ENCODE measurements around the gene SLC16A3.

SLC16A3 gene

DNA sequence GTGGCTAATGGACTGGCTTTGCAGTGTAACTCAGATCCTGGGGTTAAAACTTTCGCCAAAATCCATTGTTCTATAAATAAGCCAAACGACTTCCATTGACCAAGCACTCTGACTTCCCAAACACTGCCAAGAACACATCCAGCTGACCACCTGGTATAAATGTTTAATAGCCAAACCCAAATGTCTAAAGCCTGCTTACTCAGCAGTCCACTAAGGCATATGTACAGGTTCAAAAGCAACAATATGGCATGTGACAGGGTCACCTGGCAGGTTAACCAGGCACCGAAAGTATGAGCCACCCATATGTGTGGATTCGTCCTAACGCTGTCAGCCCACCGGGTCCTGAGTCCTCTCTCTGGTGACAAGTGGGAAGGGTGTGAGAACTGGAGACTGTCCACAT lies 42.6 kb downstream of the SLC16A3 start:
- no peak for DNase-seq

GRCh38 chr17:82272495-82273326 lies 43.9 kb downstream of the SLC16A3 start:
- peak; percentile 56 for DNase-seq

DNA sequence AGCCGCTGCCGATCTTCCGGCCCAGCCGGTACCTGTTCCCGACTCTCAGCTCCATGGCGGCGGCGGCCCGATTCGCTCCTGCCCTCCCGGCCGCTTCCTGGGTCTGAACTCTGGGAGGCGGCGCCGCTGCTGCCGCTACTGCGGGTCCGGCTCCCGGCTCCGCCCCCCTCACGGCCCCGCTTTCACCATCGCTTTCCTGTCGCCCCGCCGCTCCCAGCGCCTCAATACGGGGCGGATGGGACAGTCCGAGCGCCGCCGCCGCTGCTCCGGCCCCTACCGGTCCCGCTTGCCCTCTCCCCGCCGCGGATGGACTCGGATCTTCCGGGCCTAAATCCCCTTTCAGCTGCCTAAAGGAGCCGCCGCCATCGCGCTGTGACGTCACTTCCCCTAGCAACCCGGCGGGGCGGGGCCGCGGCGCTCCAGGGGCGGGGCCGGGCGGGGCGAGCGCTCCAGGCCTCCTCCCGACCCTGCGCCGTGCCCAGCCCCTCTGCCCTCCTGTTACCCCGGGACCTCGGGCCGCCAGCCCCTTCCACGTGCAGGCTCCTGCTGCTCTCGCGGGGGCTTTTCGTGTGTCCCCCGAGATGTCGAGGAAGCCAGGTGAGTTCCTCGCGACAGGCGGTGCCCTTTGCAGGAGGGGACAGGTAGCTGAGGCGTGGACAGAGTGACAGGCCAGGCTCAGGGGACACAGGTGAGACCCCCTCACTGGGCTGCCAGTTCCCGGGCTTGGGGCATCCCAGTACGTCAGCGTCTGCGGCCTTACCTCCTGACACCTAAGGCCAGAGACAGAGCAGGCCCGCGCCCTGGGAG lies 44.7 kb downstream of the SLC16A3 start, which contains the start of gene CSNK1D:
Gene CSNK1D, minus strand, starts transcription at position 374 of the 807 bp plus-strand sequence. Its CDS starts 319 bp downstream, at position 55.
- DNase-seq, result peak; percentile 93

DNA sequence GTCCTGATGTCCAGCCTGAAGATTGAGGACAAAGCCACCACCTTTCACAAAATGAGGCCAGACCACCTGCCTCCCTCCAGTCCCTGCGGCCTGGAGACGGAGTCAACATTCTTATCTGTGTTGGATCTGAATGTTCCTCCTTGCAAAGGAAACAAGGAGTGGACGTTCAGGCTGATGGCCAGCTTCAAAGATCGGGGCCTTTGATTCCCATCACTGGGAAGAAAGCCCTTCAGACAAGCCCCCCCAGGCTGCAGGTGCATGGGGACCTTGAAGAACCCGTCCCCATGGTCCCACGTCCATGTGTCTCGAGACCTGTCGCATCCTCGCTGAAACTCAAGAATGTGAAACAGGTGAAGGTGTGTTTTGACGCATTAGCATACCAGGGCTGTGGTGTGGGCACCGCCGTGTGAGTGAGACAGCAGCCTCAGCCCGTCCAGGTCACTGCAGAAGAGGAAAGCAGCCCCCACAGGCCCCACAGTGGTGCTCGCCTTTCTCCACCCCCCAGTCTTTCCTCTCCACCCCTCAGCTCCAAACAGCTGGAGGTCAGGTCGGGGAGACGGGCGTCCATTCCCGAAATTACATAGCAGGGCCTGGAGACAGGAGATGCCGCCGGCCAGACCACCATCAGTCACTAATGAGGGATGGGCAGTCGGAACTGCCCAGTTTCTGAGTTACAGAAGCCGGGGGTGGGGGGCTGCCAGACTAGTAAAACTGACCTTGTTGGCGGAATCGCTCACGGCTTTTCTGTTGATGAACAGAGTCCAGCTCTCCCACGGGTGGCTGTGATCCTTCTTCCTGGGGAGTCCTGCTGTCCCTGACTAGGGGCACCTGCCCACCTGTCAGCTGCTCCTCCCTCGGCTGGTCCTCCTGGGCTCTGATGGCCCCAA lies 45.5 kb downstream of the SLC16A3 start:
- no peak for DNase-seq

- no peak for DNase-seq
Observed at GRCh38 chr17:82275326-82275725, 46.5 kb downstream of the SLC16A3 start.

GRCh38 chr17:82276938-82277337 lies 48.1 kb downstream of the SLC16A3 start:
- DNase-seq, result no peak

DNA sequence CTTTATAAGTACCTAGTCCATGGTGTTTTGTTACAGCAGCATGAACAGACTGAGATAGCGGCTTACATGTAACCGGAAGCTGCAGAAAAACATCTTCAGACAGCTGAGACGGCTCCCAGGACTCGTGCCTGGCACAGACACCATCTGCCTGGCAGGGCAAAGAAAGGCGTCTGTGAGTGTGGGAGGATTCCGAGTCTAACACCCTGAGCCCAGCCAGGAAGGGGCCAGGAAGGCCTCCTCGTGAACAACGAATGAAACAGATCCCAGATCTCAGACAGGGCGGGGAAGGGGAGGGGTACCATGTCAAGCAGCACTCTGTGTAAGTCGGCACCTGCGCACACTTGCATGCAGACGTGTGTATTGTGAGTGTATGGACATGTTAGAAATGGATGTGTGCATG lies 49.0 kb downstream of the SLC16A3 start:
- no peak for DNase-seq

GRCh38 chr17:82278308-82278707 lies 49.5 kb downstream of the SLC16A3 start:
- DNase-seq, result no peak

- no peak for DNase-seq
Observed at GRCh38 chr17:82278786-82279391, 50.0 kb downstream of the SLC16A3 start.

- DNase-seq, result no peak
Observed at GRCh38 chr17:82280537-82280936, 51.7 kb downstream of the SLC16A3 start.

GRCh38 chr17:82281076-82281475 lies 52.2 kb downstream of the SLC16A3 start:
- no peak for DNase-seq

GRCh38 chr17:82281502-82282238 lies 52.8 kb downstream of the SLC16A3 start:
- DNase-seq, result peak; percentile 35

GRCh38 chr17:82282239-82283207 lies 53.7 kb downstream of the SLC16A3 start:
- no peak for DNase-seq

- DNase-seq, result peak; percentile 37
Observed at GRCh38 chr17:82283208-82283749, 54.4 kb downstream of the SLC16A3 start.

- no peak for DNase-seq
Observed at GRCh38 chr17:82285141-82285540, 56.3 kb downstream of the SLC16A3 start.

DNA sequence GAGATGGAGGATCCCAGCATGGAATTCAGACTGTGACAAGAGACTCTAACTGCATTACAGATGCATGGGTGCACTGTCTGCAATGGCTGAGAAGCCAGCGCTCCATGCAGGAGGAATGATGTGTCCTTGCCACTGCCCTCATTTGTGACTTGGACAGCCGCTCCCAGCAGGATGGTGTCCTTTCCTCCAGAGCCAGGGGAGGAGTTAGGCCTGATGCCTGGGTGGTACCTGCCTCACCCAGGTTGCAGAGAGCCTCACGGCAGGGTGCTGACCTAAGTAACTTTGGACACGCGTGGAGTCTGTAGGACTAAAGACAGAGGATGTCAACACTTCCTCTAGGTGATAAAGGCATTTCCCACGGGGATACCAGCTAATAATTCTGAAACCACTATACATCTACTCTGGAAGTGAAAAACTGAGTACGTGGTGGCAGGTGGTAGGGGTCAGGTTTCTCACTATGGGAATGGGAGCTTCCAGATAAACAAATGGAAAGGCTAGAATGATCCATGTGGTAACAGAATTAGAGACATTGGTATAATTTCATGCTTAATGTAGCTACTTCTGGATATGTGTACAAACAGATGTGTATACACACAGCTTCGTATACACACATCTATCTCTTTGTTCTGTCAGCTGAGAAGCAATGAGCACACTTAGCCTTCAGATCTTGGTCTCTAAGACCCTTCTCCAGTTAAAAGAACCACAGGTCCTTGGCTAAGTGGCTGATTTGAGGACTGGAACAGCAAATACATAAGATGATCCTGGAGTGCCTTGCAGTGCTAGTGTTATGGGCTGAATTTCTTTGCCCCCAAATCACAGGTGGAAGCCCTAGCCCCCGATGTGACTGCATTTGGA lies 58.4 kb downstream of the SLC16A3 start:
- DNase-seq, result no peak

DNA sequence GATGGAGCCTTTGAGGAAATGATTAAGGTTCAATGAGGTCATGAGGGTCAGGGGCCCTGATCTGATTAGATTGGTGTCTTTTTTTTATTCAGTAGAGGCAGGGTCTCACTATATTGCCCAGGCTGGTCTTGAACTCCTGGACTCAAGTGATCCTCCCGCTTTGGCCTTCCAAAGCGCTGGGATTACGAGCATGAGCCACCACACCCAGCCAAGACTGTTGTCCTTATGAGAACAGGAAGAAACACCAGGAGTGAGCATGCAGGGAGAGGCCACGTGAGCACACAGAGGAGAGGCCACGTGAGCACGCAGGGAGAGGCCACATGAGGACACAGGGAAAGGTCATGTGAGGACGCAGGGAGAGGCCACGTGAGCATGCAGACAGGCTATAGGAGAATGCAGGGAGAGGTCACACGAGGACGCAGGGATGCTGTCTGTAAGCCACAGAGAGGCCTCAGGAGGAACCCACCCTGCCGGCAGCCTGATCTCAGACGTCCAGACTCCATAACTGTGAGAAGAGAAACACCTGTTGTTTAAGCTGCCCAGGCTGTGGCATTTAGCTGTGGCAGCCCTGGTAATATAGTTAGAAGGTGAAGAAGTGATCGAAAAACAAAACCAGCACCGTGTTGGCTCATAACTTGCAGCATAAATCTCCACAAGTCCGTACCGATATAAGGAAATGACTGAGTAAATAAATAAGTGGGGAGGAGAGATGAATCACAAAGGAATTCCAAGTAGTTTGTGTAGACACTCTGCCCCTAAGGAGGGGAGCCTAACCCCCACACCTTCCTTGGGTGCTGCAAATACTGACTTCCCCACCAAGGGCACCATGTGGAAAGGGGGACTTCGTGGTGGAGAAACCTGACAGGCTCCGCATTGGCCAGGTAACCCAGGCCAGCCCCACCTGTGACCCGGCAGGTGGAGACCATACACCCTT lies 59.3 kb downstream of the SLC16A3 start:
- DNase-seq, result no peak
